HepG2 (cell line): ENCODE measurements around the gene EFNA2. TPM values are rescaled to one million over a fixed set of nuclear protein-coding genes. Genes with fewer than 3 reads are reported as not detected.

Experiments used
- BATF2 ChIP-seq: sonication (generic); formaldehyde crosslinking; IDR thresholded peaks from 2 replicates; pipeline ENCODE4 v1.8.0; 2022; ENCODE audit warnings: mild to moderate bottlenecking, missing genetic modification reagents, moderate library complexity
- BCL3 ChIP-seq: sonication (generic); formaldehyde crosslinking; IDR thresholded peaks from 2 replicates; pipeline ENCODE4 v1.5.1; 2020; ENCODE audit warnings: mild to moderate bottlenecking, missing genetic modification reagents, moderate library complexity
- CEBPG ChIP-seq: IDR thresholded peaks from 2 replicates; pipeline ENCODE4 v1.6.1; 2016
- MAZ ChIP-seq, 2 experiments: sonication (generic) in 1 of 2; formaldehyde crosslinking in 1 of 2; IDR thresholded peaks; 2 replicates each; pipeline versions ENCODE4 v1.5.0 to v1.6.1; 2012 to 2020; ENCODE audit warnings: low read depth in 2 of 2, mild to moderate bottlenecking in 2 of 2, borderline replicate concordance in 1 of 2, improper control_type of control experiment in 1 of 2, low read length in 1 of 2, missing genetic modification reagents in 1 of 2, moderate library complexity in 1 of 2
- MED1 ChIP-seq: sonication (generic); formaldehyde crosslinking; IDR thresholded peaks from 2 replicates; pipeline ENCODE4 v1.4.0; 2020; ENCODE audit warnings: missing genetic modification reagents
- NR3C1 ChIP-seq: sonication (generic); formaldehyde crosslinking; IDR thresholded peaks from 2 replicates; pipeline ENCODE4 v1.4.0; 2020; ENCODE audit warnings: missing genetic modification reagents
- POLR2G ChIP-seq: fragments of 200-400 bp; formaldehyde crosslinking; IDR thresholded peaks from 2 replicates; pipeline ENCODE4 v1.6.1; 2018; ENCODE audit warnings: mild to moderate bottlenecking, low read depth, low read length, moderate library complexity
- RFX3 ChIP-seq: IDR thresholded peaks from 2 replicates; pipeline ENCODE4 v1.6.1; 2016; ENCODE audit warnings: missing biosample characterization, missing genetic modification reagents
- SP2 ChIP-seq: sonication (generic); formaldehyde crosslinking; IDR thresholded peaks from 2 replicates; pipeline ENCODE4 v1.5.1; 2020; ENCODE audit warnings: mild to moderate bottlenecking, missing genetic modification reagents
- THAP7 ChIP-seq: sonication (generic); formaldehyde crosslinking; IDR thresholded peaks from 2 replicates; pipeline ENCODE4 v1.8.1; 2023; ENCODE audit warnings: mild to moderate bottlenecking, missing genetic modification reagents
- ZNF138 ChIP-seq: sonication (generic); formaldehyde crosslinking; IDR thresholded peaks from 2 replicates; pipeline ENCODE4 v1.5.0; 2020; ENCODE audit warnings: mild to moderate bottlenecking, low read depth, missing genetic modification reagents
- ZNF20 ChIP-seq: sonication (generic); formaldehyde crosslinking; IDR thresholded peaks from 2 replicates; pipeline ENCODE4 v1.4.0; 2020; ENCODE audit warnings: mild to moderate bottlenecking, moderate library complexity, missing genetic modification reagents
- ZNF263 ChIP-seq: sonication (generic); formaldehyde crosslinking; IDR thresholded peaks from 2 replicates; pipeline ENCODE4 v1.4.0; 2020; ENCODE audit warnings: missing genetic modification reagents
- ZNF362 ChIP-seq: sonication (generic); formaldehyde crosslinking; IDR thresholded peaks from 2 replicates; pipeline ENCODE4 v1.4.0; 2020; ENCODE audit warnings: missing genetic modification reagents, mild to moderate bottlenecking, borderline replicate concordance
- ZNF703 ChIP-seq: sonication (generic); formaldehyde crosslinking; IDR thresholded peaks from 2 replicates; pipeline ENCODE4 v1.5.1; 2020; ENCODE audit warnings: missing genetic modification reagents, mild to moderate bottlenecking, moderate library complexity, borderline replicate concordance
- ZNF713 ChIP-seq: sonication (generic); formaldehyde crosslinking; IDR thresholded peaks from 2 replicates; pipeline ENCODE4 v1.4.0; 2020; ENCODE audit warnings: mild to moderate bottlenecking, missing genetic modification reagents
- ZNF749 ChIP-seq: sonication (generic); formaldehyde crosslinking; IDR thresholded peaks from 2 replicates; pipeline ENCODE4 v1.8.0; 2022; ENCODE audit warnings: mild to moderate bottlenecking, missing genetic modification reagents, moderate library complexity, borderline replicate concordance
- ZSCAN9 ChIP-seq: IDR thresholded peaks from 2 replicates; pipeline ENCODE4 v1.6.1; 2016; ENCODE audit warnings: borderline replicate concordance
- polyA plus RNA-seq, 8 experiments: library from polyadenylated mRNA; depleted of rRNA in 3 of 8; stranded (reverse) in 7 of 8; unstranded in 1 of 8; fragments of >200 nt; fragmentation: Illumina TruSeq in 4 of 8; extraction: Trizol in 4 of 8; gene quantifications; 2 replicates each; pipeline versions ENCODE4 v1.2.1 to v1.2.3, GENCODE V29; 2011 to 2016; ENCODE audit warnings: low read depth in 4 of 8, missing spikeins in 1 of 8, mixed read lengths in 1 of 8; ENCODE audit not compliant: insufficient read depth in 1 of 8
- total RNA-seq, 5 experiments: library from RNA; depleted of rRNA; stranded (reverse); fragments of >200 nt; fragmentation: Illumina TruSeq; extraction: Trizol; gene quantifications; 2 replicates each; pipeline ENCODE4 v1.2.3, GENCODE V29; 2016; ENCODE audit warnings: low read depth in 1 of 5
- TF ChIP-seq, protein P1 (sequence below): IDR thresholded peaks from 2 replicates; pipeline ENCODE4 v1.6.1; 2016
- TF ChIP-seq, protein P2 (sequence below): sonication (generic); formaldehyde crosslinking; IDR thresholded peaks from 2 replicates; pipeline ENCODE4 v1.8.0; 2022; ENCODE audit warnings: missing genetic modification reagents, mild to moderate bottlenecking, inconsistent platforms, borderline replicate concordance

EFNA2 gene
- total and polyA plus RNA-seq, 2 of the 13 experiments (the other 11 are each of a cell fraction or from before 2014, with no cell fraction given): 6.0 to 9.9 TPM

DNA sequence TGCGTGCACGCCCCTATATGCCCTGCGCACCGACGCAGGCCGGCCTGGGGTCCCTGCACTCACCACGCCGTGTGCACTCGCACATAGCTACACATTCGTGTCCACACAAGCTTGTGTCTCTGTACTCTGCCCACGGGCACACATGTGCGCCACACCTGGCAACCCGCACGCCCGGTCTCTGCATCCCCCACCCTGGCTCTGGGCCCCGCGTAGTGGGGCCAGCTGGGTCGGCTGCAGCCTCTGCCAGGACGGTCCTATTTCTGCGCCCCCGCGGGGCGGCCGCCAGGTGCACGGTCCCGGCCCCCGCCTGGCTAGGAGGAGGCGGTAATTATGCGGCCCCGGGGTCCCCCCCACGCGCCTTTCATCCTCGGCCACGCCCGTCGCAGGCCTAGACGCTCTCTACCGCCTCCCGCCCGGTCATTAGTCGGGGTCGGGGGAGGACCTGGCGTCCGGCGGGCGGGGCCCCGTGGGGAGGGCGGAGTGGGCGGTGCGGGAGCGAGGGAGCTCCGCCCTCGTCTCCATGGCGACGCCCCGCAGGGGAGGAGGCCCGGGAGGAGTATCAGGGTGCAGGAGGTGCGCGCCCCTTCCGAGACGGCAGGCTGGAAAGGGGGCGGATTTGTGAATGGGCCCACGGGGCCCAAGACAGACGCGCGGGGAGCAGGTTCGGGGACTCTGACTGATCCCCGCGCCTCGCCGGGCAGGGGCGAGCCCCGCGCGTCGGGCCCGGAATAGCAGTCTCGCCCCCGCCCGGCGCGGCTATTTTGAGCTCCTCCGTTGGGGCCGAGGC is 19.4 kb upstream of the EFNA2 start (continued):
- TF ChIP-seq ZNF362 (CRISPR knock-in tag) (peak; percentile 36; the same call in 1 of the 2 replicates), ZNF138 (CRISPR knock-in tag) (0 out of 2 replicates have a peak, but pooled peaks have one; percentile 3), NR3C1 (CRISPR knock-in tag) (no peak), RFX3 (CRISPR knock-in tag) (peak; percentile 87), POLR2G (peak; percentile 70), ZSCAN9 (CRISPR knock-in tag) (peak; percentile 50), MAZ (IDR thresholded peaks at IDR 0.05; ENCODE audit: borderline replicate concordance, low read depth, low read length) (peak; percentile 95), MAZ (CRISPR knock-in tag; IDR thresholded peaks at IDR 0.05; ENCODE audit: low read depth) (peak; percentile 73), SP2 (CRISPR knock-in tag) (no peak; the same call in 1 of the 2 replicates), BATF2 (CRISPR knock-in tag) (0 out of 2 replicates have a peak, but pooled peaks have one; percentile 13), MED1 (CRISPR knock-in tag) (peak; percentile 23; the same call in 1 of the 2 replicates), ZNF263 (CRISPR knock-in tag) (peak; percentile 90), ZNF713 (CRISPR knock-in tag) (0 out of 2 replicates have a peak, but pooled peaks have one; percentile 75), ZNF749 (CRISPR knock-in tag) (peak; percentile 77; the same call in 1 of the 2 replicates), ZNF703 (peak; percentile 48; the same call in 1 of the 2 replicates), BCL3 (CRISPR knock-in tag) (peak; percentile 68; the same call in 1 of the 2 replicates), THAP7 (CRISPR knock-in tag) (0 out of 2 replicates have a peak, but pooled peaks have one; percentile 15), ZNF20 (no peak), CEBPG (0 out of 2 replicates have a peak, but pooled peaks have one; percentile 7)
- TF ChIP-seq, protein P1, sequence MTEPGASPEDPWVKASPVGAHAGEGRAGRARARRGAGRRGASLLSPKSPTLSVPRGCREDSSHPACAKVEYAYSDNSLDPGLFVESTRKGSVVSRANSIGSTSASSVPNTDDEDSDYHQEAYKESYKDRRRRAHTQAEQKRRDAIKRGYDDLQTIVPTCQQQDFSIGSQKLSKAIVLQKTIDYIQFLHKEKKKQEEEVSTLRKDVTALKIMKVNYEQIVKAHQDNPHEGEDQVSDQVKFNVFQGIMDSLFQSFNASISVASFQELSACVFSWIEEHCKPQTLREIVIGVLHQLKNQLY (CRISPR knock-in tag): 0 out of 2 replicates have a peak, but pooled peaks have one; percentile 21
- TF ChIP-seq, protein P2, sequence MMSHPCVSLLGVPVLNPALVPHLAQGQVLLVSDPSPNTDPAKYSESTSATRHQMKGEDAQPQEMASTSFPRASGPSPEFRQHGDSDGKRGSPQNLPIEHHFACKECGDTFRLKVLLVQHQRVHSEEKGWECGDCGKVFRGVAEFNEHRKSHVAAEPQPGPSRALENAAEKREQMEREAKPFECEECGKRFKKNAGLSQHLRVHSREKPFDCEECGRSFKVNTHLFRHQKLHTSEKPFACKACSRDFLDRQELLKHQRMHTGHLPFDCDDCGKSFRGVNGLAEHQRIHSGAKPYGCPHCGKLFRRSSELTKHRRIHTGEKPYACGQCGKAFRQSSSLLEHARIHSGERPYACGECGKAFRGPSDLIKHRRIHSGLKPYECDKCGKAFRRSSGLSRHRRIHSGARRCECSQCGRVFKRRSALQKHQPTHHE: peak; percentile 69; the same call in 1 of the 2 replicates
